NCI-H446 (cell line): Measurements from ENCODE around the gene USP19.

ENCODE experiments used
- DNase-seq, 2 experiments: peaks; one replicate each; lab custom pipeline; 2025; lab: John Stamatoyannopoulos, UW

The USP19 gene

DNA sequence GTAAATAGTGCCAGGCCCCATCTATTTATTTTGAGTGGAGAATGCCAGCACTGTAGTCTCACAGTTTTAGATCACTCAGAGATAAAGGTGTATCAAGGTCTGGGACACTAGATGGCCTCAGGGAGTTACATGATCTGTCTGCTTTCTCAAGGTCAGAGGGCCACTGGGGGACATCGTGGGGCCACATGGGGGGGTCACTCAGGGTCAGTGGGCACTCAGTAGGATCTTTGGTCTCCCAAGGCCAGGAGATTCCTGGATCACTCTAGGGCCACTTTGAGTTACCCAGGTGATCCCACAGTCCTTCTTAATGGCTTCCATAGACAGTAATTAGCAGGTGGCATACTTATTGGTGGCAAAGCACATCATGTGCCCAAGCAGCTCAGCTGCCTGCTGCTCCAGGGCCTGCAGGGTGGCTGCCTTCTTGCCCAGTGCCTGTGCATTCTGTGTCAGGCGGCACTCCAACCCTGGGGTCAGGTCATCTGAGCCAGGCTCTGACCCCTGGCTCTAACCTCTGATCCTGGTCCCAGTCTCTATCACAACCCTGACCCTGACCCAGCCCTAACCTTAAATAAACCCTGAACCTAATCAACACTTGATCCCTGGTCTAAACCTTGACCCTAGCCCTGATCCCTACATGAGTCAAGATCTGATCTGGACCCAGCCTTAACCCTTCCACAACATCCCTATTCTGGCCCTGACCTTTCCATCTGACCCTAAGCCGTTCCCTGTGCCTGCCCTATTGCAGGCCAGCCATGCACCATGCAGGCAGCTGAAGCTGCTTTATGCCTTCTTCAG lies 14.0 kb upstream of the USP19 start:
- DNase-seq = no peak

DNA sequence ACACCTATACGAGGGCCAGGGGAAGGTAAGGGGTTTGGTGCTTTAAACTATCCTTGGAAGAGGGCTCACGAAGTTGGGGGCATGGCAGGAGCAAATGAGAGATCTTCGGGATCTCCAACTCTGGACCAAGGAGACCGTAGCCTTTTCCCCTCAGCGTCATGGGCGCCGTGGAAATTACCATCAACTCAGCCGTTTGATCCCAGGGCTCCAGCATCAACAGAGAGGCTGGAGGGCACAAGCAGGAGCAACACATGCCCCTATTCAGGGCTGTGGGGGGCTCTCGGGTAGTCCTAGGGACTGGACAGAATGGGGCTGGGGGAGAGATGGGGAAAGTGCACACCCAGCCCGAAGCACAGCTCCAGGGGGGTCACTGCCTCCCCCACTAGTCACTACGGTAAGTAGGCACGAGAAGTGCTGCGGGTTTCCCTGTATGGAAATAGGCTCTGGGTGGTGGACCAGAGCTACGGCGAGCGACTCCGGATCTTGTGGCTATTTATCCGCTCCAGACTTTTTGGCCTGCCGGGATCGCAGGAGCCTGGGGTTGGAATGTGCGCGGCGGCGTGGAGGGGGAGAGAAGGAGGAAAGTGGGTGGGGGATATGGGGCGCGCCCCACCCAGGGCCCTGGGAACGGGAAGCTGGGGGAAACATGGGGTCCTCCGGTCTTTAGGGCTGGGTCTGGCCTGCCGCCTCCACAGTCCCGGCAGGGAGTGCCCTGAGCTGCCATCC lies 12.8 kb upstream of the USP19 start:
- peak; percentile 32 to 75 for DNase-seq

DNA sequence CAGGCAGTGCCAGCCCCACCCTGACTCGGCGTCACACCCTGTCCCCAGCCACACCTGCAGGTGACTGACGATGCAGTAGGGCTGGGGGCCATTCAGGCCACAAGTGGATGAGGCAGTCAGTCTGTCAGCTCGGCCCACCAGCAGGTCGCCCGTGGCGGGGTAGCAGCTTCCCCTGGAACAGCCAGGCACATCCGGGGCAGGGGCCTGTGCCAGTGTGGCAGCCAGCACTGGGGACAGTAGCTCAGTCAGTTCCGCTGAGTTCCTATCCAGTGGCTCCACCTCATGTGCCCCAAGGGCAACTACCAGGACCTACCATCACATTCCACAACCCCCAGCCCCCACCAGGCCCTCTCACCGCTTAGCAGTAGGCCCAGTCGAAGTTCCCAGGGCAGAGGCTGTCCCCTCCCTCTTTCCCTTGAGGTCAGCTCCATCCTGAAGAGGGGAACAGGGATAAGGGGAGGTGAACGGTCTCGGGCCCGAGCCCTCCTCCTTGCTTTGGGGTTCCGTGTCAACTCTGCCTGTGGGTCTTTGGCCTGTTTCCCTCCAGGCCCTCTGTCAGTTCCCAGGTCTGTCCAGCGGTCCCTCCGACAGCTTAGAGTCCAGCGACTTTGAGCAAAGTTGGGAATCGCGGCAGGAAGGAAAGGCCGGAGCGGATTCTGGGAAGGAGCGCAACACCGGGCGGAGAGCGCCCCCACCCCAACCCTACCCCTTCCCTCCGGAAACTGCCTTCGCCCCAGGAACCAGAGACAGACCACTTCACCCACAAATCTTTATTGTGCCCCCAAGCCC lies 12.0 kb upstream of the USP19 start, which contains the start of gene LAMB2:
Gene LAMB2, minus strand, starts transcription at position 614 of the 789 bp plus-strand sequence. Its CDS starts 183 bp downstream, at position 431.
- peak; percentile 2 to 63 for DNase-seq

DNA sequence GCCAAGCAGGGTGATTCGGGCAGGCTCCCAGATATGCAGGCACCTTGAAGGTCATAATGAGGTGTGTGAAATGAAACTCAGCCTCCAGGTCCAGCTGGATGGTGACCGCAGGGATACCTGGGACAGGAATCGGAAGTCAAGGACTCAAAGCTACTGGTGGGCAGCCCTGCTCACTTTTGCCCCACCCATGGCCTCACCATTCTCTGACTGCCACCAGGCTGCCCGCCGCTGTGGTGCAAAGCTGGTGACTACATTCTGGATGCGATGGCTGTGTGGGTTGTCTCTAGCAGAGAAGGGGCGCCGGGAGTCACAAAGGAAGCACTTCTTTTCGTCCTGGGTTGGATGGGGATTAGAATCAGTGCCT lies 11.4 kb upstream of the USP19 start:
- no peak for DNase-seq

DNA sequence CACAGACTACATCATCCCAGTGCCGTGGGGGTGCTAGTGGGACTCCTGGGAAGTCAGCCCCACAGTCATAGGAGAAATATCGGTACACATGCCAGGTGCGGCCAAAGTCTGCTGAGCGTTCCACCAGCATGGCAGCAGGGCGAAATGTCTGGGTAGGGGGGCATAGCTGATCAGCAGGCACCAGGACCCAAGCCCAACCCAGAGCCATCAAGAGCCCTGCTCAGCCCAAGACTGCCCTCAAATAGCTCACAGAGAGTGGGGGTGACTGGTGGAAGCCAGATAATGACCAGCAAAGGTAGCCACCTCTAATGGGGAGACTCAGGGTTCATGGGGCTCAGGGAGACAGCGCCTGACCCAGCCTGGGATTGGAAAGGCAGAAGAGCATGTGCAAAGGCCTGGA lies 11.0 kb upstream of the USP19 start:
- no peak for DNase-seq

DNA sequence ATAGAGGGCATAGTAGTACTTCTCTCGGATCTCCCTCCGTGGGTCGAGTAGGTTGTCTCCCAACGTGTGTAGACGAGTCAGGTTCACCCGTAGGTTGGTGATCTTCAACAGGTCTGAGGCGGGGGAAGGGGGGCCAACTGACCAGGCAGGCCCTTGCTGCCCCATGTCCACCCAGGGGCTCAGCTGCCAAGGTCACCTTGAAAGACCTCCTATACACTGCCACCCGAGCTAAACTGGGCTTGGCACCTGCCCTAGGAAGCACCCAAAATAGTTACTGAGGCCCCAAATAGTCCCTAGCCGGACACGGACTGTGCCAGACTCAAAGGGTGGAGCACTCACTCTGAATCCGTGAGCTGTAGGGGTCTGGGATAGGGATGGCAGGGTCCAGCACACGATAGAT lies 10.4 kb upstream of the USP19 start:
- DNase-seq = no peak

DNA sequence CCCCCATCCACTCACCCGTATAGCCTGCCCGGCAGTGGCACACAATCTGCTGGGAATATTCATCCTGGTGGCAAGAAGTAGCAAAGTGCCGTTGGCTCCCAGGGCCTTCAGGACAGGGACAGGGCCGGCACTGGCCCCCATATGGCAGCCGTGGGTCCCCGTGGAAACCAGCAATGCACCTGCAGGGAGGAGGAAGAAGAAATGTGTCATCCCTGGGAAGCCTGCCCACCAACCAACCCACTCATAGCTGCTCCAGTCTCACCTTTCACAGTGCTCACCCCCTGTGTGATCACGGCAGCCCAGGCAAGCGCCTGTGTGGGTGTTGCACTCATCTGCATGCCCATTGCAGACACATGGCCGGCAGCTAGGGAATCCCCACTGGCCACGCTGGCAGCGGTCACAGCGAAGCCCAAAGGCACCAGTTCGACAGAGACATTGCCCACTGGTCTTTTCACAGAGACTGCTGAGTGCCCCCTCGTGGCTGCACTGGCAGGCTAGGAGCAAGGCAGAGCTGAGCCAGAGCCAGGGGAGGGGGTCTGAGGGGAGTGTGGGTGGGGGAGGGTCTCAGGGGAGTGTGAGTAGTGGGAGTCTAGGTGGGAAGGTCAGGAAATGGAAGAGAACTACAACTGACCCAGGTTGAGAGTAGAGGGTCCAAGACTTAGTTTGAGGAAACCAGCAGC lies 4.5 kb upstream of the USP19 start:
- no peak for DNase-seq

DNA sequence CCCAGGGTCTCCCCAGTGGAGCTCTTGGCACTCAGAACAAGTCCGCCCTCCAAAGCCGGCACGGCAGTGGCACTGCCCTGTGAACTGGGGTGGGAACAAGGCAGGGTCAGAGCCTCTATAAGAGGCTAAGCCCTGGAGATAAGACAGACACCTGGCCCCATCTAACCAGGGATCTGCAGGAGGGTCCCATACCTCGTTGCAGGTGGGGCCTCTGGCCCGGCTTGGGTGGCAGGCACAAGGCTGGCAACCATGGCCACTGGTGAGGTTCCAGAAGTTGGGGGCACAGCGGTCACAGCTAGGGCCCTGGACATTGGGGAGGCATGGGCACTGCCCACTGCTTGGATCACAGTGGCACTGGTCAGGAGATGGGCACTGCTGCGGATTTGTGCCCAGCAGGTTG lies 3.6 kb upstream of the USP19 start:
- DNase-seq = no peak

DNA sequence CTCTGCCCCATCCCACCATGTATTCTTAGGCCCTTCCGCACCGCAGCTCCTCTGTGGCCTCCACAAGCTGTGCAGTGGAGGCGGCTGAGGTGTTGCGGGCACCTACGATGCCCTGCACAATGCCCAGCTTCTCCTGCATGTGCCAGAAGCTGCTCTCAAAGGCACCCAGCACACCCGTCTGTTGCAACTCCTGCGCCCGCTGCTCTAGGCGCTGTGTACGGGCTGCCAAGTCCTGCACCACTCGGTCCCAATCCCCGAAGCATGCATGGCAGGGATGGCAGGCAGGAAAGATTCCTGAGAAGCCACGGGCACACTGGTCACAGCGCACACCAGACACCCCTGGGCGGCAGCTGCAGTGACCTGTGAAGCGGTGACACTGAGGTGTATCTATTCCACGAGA lies 3.1 kb upstream of the USP19 start:
- no peak for DNase-seq

DNA sequence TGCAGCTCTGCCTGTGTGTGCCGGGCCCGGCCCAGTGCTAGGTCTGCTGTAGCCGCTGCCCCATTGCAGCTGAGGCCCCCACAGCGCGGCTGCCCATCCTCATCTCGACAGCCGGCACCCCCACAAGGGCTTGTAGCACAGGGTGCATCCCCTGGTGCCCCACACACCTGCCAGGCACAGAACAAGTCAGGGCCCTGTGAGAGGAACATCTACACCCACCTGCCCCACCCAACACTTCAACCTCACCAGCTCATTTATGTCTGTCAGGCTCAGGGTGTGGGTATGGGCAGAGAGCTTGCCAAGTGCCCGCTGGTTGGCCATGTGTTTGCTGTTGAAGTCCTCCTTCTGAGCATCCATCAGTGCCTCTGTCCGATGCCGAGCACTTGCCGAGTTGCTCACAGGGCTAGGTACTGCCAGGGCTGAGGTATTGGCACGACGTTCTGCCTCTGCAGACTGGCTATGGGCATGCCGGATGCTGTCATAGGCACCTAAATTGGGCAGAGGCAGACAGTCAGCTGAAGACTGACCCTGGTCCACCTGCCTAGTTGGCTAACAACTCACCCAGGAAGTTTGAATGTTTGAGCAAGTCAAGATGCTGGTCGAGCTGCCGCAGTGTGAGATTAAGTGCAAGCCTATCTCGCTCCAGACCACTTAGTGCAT lies 2.4 kb upstream of the USP19 start:
- no peak for DNase-seq

DNA sequence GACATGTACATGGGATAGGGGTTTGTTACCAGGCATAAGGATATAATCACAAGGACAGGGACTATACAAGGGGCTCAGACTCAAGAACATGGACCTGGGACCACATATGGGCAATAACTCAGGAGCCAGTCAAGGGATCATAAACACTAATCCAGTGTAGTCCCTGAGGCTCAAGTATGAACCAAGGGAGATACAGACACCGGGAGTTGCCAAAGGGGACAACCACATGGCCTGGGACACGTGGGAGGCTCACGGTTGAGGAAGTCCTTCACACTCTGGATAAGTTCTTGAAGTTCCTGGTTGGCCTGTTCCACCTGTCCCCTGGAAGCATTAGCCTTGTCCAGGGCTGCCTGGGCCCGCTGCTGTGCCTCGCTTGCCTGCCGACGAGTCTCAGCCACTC lies 1.8 kb upstream of the USP19 start:
- no peak for DNase-seq

DNA sequence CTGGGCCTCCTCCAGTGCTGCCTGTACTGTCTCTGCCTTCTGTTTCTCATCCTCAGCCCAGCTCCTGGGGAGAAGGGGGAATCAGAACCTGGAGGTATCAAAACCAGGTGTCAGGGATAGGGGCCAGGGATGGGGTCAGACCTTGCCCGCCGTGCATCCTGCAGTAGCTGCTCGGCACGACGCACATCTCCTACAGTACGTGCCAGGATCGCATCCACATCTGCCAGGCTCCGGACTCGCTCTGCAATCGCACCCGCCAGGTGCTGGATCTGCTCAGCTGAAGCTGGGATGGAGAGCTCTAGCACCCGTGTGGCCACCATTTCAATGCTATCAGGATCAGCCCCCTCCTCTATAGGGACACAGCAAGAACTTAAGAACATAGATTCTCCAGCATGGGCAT lies 1.4 kb upstream of the USP19 start:
- DNase-seq = no peak

DNA sequence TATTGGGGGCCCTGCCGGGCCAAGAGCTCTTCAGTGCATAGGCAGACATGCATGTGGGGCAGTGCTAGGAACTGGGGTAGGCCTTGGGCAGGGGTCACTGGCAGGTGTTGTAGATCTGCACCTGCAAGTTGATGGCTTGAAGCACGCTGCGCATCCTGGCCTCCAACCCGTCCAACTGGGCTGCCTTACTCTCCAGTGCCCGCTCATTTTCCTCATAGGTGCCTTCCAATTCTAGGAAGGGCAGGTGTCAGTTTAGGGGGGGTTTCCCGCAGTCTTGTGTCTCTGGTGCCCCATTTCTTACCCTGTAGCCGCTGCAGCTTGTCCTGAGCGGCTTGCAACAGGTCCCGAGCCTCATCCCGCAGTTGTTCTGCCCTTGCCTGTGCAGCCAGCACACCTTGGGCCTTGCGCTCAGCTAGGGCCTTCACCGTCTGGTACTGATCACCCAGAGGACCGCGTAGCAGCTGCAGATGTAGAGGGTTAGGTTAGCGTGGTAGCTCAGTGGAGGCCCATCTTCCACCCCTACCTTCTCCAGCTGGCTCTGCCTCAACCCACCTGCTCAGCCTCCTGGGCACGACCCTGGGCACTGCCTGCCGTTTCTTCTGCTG lies 611 bp upstream of the USP19 start:
- DNase-seq = no peak

DNA sequence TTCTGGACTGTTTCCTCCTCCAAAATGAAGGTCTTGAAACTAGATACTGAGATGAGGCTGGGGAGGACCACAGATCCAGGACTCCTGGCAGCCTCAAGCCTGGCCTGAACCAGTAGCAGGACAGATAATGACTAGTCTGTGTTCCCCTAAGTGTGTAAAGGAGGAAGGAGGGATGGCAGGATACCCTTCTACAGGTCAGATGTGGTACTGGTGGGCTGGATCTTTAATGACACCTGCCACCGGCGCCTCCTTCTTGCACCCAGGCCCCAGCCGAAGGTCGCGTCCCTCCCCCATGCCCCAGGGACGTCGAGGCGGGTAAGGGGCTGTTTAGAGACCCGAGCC lies 556 bp downstream of the USP19 start:
- DNase-seq = no peak

DNA sequence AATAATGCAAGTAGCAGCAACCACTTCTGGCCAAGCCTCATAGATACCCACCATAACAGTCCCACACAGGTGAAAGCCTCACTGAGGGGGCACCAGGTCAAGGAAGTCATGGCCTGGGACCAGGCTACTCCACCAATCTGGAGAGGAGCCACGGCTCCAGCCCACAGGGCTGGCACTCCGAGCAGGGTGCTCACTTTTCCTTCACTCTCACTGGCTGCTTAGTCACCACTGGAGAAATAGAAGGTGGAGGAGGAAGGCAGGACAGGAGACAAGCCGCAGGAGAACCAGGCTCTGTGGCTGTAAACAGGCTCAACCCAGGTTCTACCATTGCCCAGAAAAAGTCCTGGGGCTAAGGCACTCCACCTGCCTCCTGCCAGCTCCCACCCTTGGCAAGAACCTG lies 1.2 kb downstream of the USP19 start:
- DNase-seq = no peak

DNA sequence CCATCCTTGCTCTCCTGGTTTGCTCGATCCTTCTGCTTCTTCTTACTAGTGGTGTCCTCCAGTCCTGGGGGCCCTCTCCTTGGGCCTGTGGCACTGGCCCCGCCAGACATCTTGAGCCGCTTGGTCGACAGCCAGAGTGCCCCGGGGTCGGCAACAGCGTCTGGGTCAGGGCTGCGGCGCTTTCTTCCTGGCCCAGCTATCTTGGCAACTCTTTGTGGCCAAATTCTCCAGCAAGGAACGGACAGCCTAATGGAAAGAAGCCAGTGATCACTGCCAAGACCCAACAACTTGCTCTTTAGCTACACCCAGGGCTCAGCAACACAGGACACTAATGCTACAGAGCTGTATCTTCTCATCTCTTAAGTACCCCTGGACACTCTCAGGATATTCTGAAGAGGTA lies 1.6 kb downstream of the USP19 start:
- no peak for DNase-seq

DNA sequence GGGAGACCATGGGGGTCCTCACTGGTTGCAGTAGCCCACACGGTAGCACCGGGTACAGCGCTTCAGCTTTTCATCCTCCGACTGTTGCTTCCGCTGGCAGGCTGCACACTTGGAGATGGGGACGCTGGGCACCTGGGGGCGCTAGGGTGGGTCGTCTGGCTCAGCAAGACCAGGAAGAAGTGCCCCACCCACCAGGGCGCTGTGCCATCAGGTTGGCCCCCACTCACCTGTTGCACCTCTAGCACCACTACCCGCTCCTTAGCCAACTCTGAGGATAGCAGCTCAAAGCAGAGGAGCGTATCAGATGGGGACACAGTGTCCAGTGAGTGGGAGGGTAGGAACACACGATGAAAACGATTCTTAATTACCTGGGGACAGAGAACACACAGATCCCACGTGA lies 8.4 kb downstream of the USP19 start:
- DNase-seq = no peak

DNA sequence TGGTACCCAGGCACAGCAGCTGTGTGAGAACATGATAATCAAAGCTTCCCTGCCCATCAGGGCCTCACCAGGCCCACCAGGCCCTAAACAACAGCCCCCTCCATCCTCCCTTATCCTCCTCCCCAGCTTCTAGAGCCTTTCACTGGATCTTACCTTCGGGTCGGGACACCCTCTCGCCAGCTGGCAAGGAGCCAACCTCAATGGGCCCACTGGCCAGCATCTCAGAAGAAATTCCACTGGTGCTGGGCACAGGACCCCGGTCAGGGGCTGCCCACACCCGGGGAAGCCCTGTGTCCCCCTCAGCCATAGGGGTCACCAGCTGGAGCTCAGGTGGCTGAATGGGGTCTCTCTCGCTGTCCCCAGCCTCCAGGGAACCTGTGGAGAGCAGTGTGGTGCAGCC lies 9.3 kb downstream of the USP19 start:
- no peak for DNase-seq

DNA sequence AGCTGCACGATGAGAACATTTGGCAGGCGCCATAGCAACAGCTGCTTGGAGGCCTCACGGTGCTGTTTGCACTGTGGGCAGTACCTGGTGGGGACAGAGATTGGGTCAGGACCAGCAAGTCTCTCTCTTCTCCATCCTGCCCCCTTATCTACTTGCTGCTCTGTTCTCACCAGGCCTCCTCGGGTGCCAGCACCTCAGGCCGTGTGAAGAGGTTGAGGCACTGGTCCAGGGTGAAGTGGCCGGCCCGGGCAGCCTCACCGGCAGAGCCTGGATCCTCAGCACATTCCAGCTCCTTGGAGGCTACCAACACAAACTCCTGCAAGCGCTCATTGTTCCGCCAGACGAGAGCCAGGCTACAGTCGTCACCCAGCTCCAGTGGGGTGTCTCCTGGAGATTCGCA lies 9.8 kb downstream of the USP19 start:
- DNase-seq = no peak

DNA sequence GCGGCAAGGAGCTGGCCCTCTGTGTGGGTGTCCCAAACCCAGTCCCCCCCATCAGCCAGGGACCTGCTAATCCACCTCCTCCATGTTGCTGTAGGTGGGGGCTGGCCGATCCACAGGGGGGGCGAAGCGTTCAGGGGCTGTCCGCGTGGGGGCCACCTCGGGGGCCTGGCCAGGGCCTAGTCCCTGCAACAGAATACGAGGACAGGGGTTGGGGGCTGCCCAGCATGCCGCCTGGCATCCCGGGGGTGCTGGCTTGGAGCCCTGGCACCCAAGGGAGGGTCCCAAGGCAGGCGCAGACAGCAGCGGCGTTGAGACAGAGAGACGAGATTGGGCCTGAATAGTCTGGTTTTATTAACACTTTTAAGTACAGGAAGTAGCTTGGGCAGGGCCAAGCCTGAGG lies 12.3 kb downstream of the USP19 start:
- DNase-seq = no peak
